HepG2 (cell line): ENCODE measurements around the gene RAB3GAP1. TPM values are rescaled to one million over a fixed set of nuclear protein-coding genes. Genes with fewer than 3 reads are reported as not detected.

Experiments used
- ATAC-seq: fragments of 200-7000 bp; cut with Tn5 transposase; 3 replicates; pipeline ENCODE4 v1.9.1; 2020; ENCODE audit warnings: mild to moderate bottlenecking, moderate library complexity
- BruUV-seq: library from RNA; stranded (reverse); fragments of 400-500 nt; replicated peaks from 2 replicates; lab custom pipeline; 2021; lab: Mats Ljungman, UMichigan
- CTCF ChIA-PET: fragments of 300-600 bp; formaldehyde crosslinking; extraction: SDS; loops from one replicate; lab custom pipeline; 2021; ENCODE audit warnings: low total read pairs, inconsistent platforms, low intra/inter-chr PET ratio; lab: Yijun Ruan, JAX
- POLR2A ChIA-PET: fragments of 350-600 bp; sonication (Branson Sonifier 250); formaldehyde crosslinking; loops from one replicate; lab custom pipeline; 2020; ENCODE audit warnings: antibody characterized with exemption, inconsistent platforms; lab: Yijun Ruan, JAX
- DNase-seq: peaks from one replicate; pipeline ENCODE4 v3.0.0-alpha.2; 2015; ENCODE audit warnings: low spot score
- FAIRE-seq: peaks from 3 replicates; lab custom pipeline; 2011; peaks lifted over from hg19 to GRCh38; lab: Jason Lieb, UNC
- H2AFZ ChIP-seq: one replicate; pipeline ENCODE4 v1.6.1; 2011; ENCODE audit warnings: low read length, inconsistent platforms
- H3K27ac ChIP-seq: fragments of 300-600 bp; 3 replicates; pipeline ENCODE4 v1.8.0; 2011; ENCODE audit warnings: mixed run types, mild to moderate bottlenecking, mixed read lengths, low read length, inconsistent platforms; ENCODE audit not compliant: insufficient read depth; ENCODE audit errors: extremely low read length
- H3K27me3 ChIP-seq, 2 experiments: fragments of 200-600 bp in 1 of 2; 2 replicates in 1 of 2; 3 replicates in 1 of 2; pipeline versions ENCODE4 v1.6.0 to v1.8.0; 2011; ENCODE audit warnings: low read length in 2 of 2, mild to moderate bottlenecking in 2 of 2, moderate library complexity in 2 of 2, inconsistent platforms in 1 of 2; ENCODE audit not compliant: insufficient read depth in 2 of 2, control insufficient read depth in 1 of 2
- H3K36me3 ChIP-seq, 2 experiments: fragments of 200-600 bp in 1 of 2; replicated peaks in 1 of 2; 2 replicates in 1 of 2; 3 replicates in 1 of 2; pipeline versions ENCODE4 v1.5.1 to v1.8.0; 2011; ENCODE audit warnings: low read length in 2 of 2, inconsistent platforms in 1 of 2; ENCODE audit not compliant: insufficient read depth in 2 of 2, control insufficient read depth in 1 of 2
- H3K4me1 ChIP-seq: 2 replicates; pipeline ENCODE4 v1.5.1; 2012; ENCODE audit warnings: low read length, inconsistent platforms; ENCODE audit not compliant: insufficient read depth
- H3K4me2 ChIP-seq: 2 replicates; pipeline ENCODE4 v1.6.0; 2011; ENCODE audit warnings: low read depth, low read length, inconsistent platforms
- H3K4me3 ChIP-seq, 3 experiments: fragments of 200-600 bp in 1 of 3; sonication (generic), shearing (Covaris generic) in 1 of 3; replicated peaks in 1 of 3; 2 replicates each; pipeline ENCODE4 v1.5.1; 2011 to 2016; ENCODE audit warnings: low read length in 3 of 3, inconsistent platforms in 2 of 3, low read depth in 2 of 3, mild to moderate bottlenecking in 2 of 3, control low read depth in 1 of 3, mixed read lengths in 1 of 3; ENCODE audit not compliant: insufficient read depth in 1 of 3
- H3K79me2 ChIP-seq: one replicate; pipeline ENCODE4 v1.6.1; 2011; ENCODE audit warnings: low read length, inconsistent platforms; ENCODE audit not compliant: insufficient read depth
- H3K9ac ChIP-seq: 2 replicates; pipeline ENCODE4 v1.6.0; 2011; ENCODE audit warnings: mild to moderate bottlenecking, low read depth, low read length, inconsistent platforms; ENCODE audit not compliant: insufficient read depth
- H3K9me3 ChIP-seq: 2 replicates; pipeline ENCODE4 v1.5.1; 2012; ENCODE audit warnings: mild to moderate bottlenecking, low read length
- H4K20me1 ChIP-seq: 2 replicates; pipeline ENCODE4 v1.6.0; 2011; ENCODE audit warnings: inconsistent platforms, mild to moderate bottlenecking, low read length, moderate library complexity; ENCODE audit not compliant: insufficient read depth
- FOSL2 ChIP-seq: sonication (generic); formaldehyde crosslinking; IDR thresholded peaks from 2 replicates; pipeline ENCODE4 v1.4.0; 2020; ENCODE audit warnings: missing genetic modification reagents
- MXD4 ChIP-seq: IDR thresholded peaks from 2 replicates; pipeline ENCODE4 v1.6.1; 2016; ENCODE audit warnings: mild to moderate bottlenecking, missing biosample characterization, missing genetic modification reagents
- MYC ChIP-seq: sonication (generic); formaldehyde crosslinking; IDR thresholded peaks from 2 replicates; pipeline ENCODE4 v1.9.0; 2021; ENCODE audit warnings: missing genetic modification reagents, borderline replicate concordance
- NR2C2 ChIP-seq: sonication (generic); formaldehyde crosslinking; IDR thresholded peaks from 2 replicates; pipeline ENCODE4 v1.4.0; 2020; ENCODE audit warnings: missing genetic modification reagents, mild to moderate bottlenecking, moderate library complexity, borderline replicate concordance
- POLR2AphosphoS5 ChIP-seq: IDR thresholded peaks from 2 replicates; pipeline ENCODE4 v1.6.1; 2012; ENCODE audit warnings: low read depth, low read length
- ZBTB46 ChIP-seq: sonication (generic); formaldehyde crosslinking; IDR thresholded peaks from 2 replicates; pipeline ENCODE4 v1.4.0; 2020; ENCODE audit warnings: mild to moderate bottlenecking, missing genetic modification reagents, borderline replicate concordance
- ZFP36 ChIP-seq: fragments of 150-350 bp; IDR thresholded peaks from 2 replicates; pipeline ENCODE4 v1.6.1; 2018; ENCODE audit warnings: borderline replicate concordance, low read length, low read depth; ENCODE audit not compliant: partially characterized antibody
- ZNF234 ChIP-seq: sonication (generic); formaldehyde crosslinking; conservative IDR thresholded peaks from 2 replicates; pipeline ENCODE4 v1.5.1; 2020; ENCODE audit warnings: mild to moderate bottlenecking, missing genetic modification reagents
- WGBS: methylation state at CpG from one replicate; pipeline ENCODE4 v1.1.6; 2017; ENCODE audit warnings: low lambda C conversion rate; 5-methylcytosine and 5-hydroxymethylcytosine counted together
- in situ Hi-C: cut with HindIII; loops from 2 replicates; pipeline ENCODE4 v1.10.0; 2017; ENCODE audit warnings: low pct_unique_long_range_greater_than_20kb; ENCODE audit not compliant: extremely low pct_ligation_motif_present
- intact Hi-C: fragments of 100-400 bp; cut with micrococcal nuclease; formaldehyde crosslinking; loops from one replicate; pipeline ENCODE4 v1.10.0; 2022; ENCODE audit not compliant: unreplicated experiment
- polyA plus RNA-seq, 8 experiments: library from polyadenylated mRNA; depleted of rRNA in 3 of 8; stranded (reverse) in 7 of 8; unstranded in 1 of 8; fragments of >200 nt; fragmentation: Illumina TruSeq in 4 of 8; extraction: Trizol in 4 of 8; gene quantifications; 2 replicates each; pipeline versions ENCODE4 v1.2.1 to v1.2.3, GENCODE V29; 2011 to 2016; ENCODE audit warnings: low read depth in 4 of 8, missing spikeins in 1 of 8, mixed read lengths in 1 of 8; ENCODE audit not compliant: insufficient read depth in 1 of 8
- total RNA-seq, 5 experiments: library from RNA; depleted of rRNA; stranded (reverse); fragments of >200 nt; fragmentation: Illumina TruSeq; extraction: Trizol; gene quantifications; 2 replicates each; pipeline ENCODE4 v1.2.3, GENCODE V29; 2016; ENCODE audit warnings: low read depth in 1 of 5

RAB3GAP1 gene
- total and polyA plus RNA-seq, 2 of the 13 experiments (the other 11 are each of a cell fraction or from before 2014, with no cell fraction given), result 15.2 to 48.8 TPM

GRCh38 chr2:135144343-135144742 is 92.3 kb downstream of the RAB3GAP1 start:
- in situ Hi-C loops (no loop called here), intact Hi-C loops (no loop called here)
- H3K27ac ChIP-seq, result no peak overlapping the region
- FAIRE-seq (no peak), ATAC-seq (no peak), DNase-seq (no peak)
- H3K79me2 ChIP-seq, result no peaks in the 10 kb centered on the region
- H3K36me3 ChIP-seq, result peaks cover 4 to 27% of the 10 kb centered on the region in 2 experiments
- no peak overlapping the region for H3K4me2 ChIP-seq
- 99% methylated on average over 2 of the region's 2 CpGs for WGBS
- TF ChIP-seq MYC (CRISPR knock-in tag), result no peak
- TF ChIP-seq ZBTB46 (CRISPR knock-in tag), result no peak
- TF ChIP-seq NR2C2 (CRISPR knock-in tag), result no peak
- TF ChIP-seq POLR2AphosphoS5, result no peak
- TF ChIP-seq ZFP36, result peak; percentile 28
- H3K9ac ChIP-seq, result no peak overlapping the region
- BruUV-seq, result no TSS peak
- ChIA-PET POLR2A (no interaction called here), CTCF (no interaction called here)
- no peaks in the 10 kb centered on the region for H3K27me3 ChIP-seq
- peaks cover 6% of the 10 kb centered on the region for H3K4me1 ChIP-seq
- H3K4me3 ChIP-seq, result no peak overlapping the region
- H3K9me3 ChIP-seq, result peaks cover 17% of the 10 kb centered on the region
- H4K20me1 ChIP-seq, result no peaks in the 10 kb centered on the region
- no peak overlapping the region for H2AFZ ChIP-seq

- FAIRE-seq (no peak), DNase-seq (peak; percentile 15), ATAC-seq (no peak)
- Histone ChIP-seq H3K27me3 (no peaks in the 10 kb centered on the region), H3K9me3 (no peaks in the 10 kb centered on the region), H3K79me2 (no peaks in the 10 kb centered on the region), H3K27ac (no peak overlapping the region), H3K4me1 (peaks cover 36% of the 10 kb centered on the region), H3K36me3 (peaks cover 9 to 35% of the 10 kb centered on the region in 2 experiments), H4K20me1 (no peaks in the 10 kb centered on the region), H3K4me3 (no peak overlapping the region), H2AFZ (no peak overlapping the region), H3K4me2 (no peak overlapping the region), H3K9ac (no peak overlapping the region)
- POLR2A ChIA-PET, result no interaction called here
- WGBS, result 94% methylated on average over 1 of the region's 1 CpG
- CTCF ChIA-PET, result no interaction called here
- in situ Hi-C loops (no loop called here), intact Hi-C loops (no loop called here)
- no TSS peak for BruUV-seq
- TF ChIP-seq MXD4 (no peak), FOSL2 (peak; percentile 50; the same call in 1 of the 2 replicates), ZNF234 (no peak)
These were observed 97.2 kb downstream of the RAB3GAP1 start for GRCh38 chr2:135149251-135149650.
